ENCODE data around the gene PRDX6.

DNA sequence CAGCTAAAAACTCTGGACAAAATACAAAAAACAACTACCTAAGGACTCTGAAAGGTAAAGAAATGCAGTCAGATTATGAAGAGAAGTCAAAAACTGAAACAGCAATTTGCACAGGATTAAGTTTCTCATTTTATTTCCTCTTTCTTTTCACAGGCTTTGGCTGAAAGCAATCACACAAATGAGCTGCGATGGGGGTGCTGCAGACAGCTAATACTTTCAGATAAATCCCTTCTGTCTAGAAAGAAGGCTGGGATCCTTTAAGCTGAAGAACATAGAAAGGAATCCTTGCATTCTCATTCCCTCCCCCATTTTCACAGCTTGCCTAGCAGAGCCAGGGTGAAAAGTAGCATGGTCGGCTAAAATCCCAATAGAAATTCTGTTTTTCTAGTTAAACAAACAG lies 32.0 kb upstream of the PRDX6 start:
- TF ChIP-seq, protein P1, sequence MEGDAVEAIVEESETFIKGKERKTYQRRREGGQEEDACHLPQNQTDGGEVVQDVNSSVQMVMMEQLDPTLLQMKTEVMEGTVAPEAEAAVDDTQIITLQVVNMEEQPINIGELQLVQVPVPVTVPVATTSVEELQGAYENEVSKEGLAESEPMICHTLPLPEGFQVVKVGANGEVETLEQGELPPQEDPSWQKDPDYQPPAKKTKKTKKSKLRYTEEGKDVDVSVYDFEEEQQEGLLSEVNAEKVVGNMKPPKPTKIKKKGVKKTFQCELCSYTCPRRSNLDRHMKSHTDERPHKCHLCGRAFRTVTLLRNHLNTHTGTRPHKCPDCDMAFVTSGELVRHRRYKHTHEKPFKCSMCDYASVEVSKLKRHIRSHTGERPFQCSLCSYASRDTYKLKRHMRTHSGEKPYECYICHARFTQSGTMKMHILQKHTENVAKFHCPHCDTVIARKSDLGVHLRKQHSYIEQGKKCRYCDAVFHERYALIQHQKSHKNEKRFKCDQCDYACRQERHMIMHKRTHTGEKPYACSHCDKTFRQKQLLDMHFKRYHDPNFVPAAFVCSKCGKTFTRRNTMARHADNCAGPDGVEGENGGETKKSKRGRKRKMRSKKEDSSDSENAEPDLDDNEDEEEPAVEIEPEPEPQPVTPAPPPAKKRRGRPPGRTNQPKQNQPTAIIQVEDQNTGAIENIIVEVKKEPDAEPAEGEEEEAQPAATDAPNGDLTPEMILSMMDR (IDR thresholded peaks at IDR 0.05; ENCODE audit: low read length): no peak
- TF ChIP-seq EZH2 (optimal IDR thresholded peaks at IDR 0.05; ENCODE audit: low read depth, low read length) (no peak), EZH2phosphoT487 (IDR thresholded peaks at IDR 0.05; ENCODE audit: low read length) (no peak)
